ENCODE results near the gene PAX3. TPM values are rescaled to one million over a fixed set of nuclear protein-coding genes. Genes with fewer than 3 reads are reported as not detected.

Gene PAX3
- total and polyA plus RNA-seq, 12 donors, result not detected

GRCh38 chr2:222303828-222304736 is 5.3 kb upstream of the PAX3 start:
- H3K27me3 ChIP-seq, result peaks cover 94% of the 10 kb centered on the region
- peak overlapping the region in 1 of 4 donors; percentile 74 for H3K4me3 ChIP-seq
- no peak overlapping the region for H3K27ac ChIP-seq
- intact Hi-C loops (cut with DNase I), result no loop called here
- no peak for TF ChIP-seq POLR2A (IDR thresholded peaks at IDR 0.05)
- no peaks in the 10 kb centered on the region for H3K36me3 ChIP-seq (replicated peaks in 1 of 2)
- WGBS, 4 donors, result 5 to 10% (median 10%) methylated on average over 32 to 38 of the region's 38 CpGs
- H3K9me3 ChIP-seq (replicated peaks in 1 of 3), result no peaks in the 10 kb centered on the region
- H3K4me1 ChIP-seq (replicated peaks in 1 of 2), result peaks cover 15 to 19% of the 10 kb centered on the region in 2 donors
- DNase-seq, result no peak

- Histone ChIP-seq H3K36me3 (replicated peaks in 1 of 2) (no peaks in the 10 kb centered on the region), H3K9me3 (replicated peaks in 1 of 3) (no peaks in the 10 kb centered on the region), H3K27ac (no peak overlapping the region), H3K4me1 (replicated peaks in 1 of 2) (peaks cover 15 to 24% of the 10 kb centered on the region in 2 donors), H3K27me3 (peaks cover 94% of the 10 kb centered on the region), H3K4me3 (no peak overlapping the region)
- DNase-seq, result no peak
- TF ChIP-seq POLR2A (IDR thresholded peaks at IDR 0.05) (no peak), CTCF (IDR thresholded peaks at IDR 0.05) (no peak)
- intact Hi-C loops (cut with DNase I), result no loop called here
- 11 to 15% (median 14%) methylated on average over 24 of the region's 24 CpGs for WGBS, 4 donors
These were observed 4.4 kb upstream of the PAX3 start for GRCh38 chr2:222303045-222303827.

- peaks cover 15 to 24% of the 10 kb centered on the region in 2 donors for H3K4me1 ChIP-seq (replicated peaks in 1 of 2)
- H3K9me3 ChIP-seq (replicated peaks in 1 of 3), result no peaks in the 10 kb centered on the region
- H3K4me3 ChIP-seq, result no peak overlapping the region
- H3K36me3 ChIP-seq (replicated peaks in 1 of 2), result no peaks in the 10 kb centered on the region
- whole genome bisulfite sequencing, 4 donors, result 6 to 8% (median 7%) methylated on average over 35 to 39 of the region's 39 CpGs
- peaks cover 94% of the 10 kb centered on the region for H3K27me3 ChIP-seq
- H3K27ac ChIP-seq, result no peak overlapping the region
- intact Hi-C loops (cut with DNase I), result no loop called here
- DNase-seq, result no peak
- no peak for TF ChIP-seq POLR2A (IDR thresholded peaks at IDR 0.05)
- no peak for TF ChIP-seq CTCF (IDR thresholded peaks at IDR 0.05)
These were observed 3.6 kb upstream of the PAX3 start for GRCh38 chr2:222302178-222303018.

GRCh38 chr2:222301796-222302118 is 3.0 kb upstream of the PAX3 start:
- TF ChIP-seq POLR2A (IDR thresholded peaks at IDR 0.05), result no peak
- no peak for TF ChIP-seq CTCF (IDR thresholded peaks at IDR 0.05)
- H3K4me1 ChIP-seq (replicated peaks in 1 of 2), result peaks cover 15 to 21% of the 10 kb centered on the region in 2 donors
- no peaks in the 10 kb centered on the region for H3K9me3 ChIP-seq (replicated peaks in 1 of 3)
- no peak for DNase-seq
- peaks cover 94% of the 10 kb centered on the region for H3K27me3 ChIP-seq
- intact Hi-C loops (cut with DNase I), result no loop called here
- no peak overlapping the region for H3K4me3 ChIP-seq
- H3K27ac ChIP-seq, result no peak overlapping the region
- H3K36me3 ChIP-seq (replicated peaks in 1 of 2), result no peaks in the 10 kb centered on the region
- 3 to 8% (median 7%) methylated on average over 13 to 16 of the region's 16 CpGs for WGBS, 4 donors
